HepG2 (cell line): ENCODE results near the gene CCT7. TPM values are rescaled to one million over a fixed set of nuclear protein-coding genes. Genes with fewer than 3 reads are reported as not detected.

ENCODE experiments used
- BRCA1 ChIP-seq: sonication (generic); formaldehyde crosslinking; IDR thresholded peaks from 2 replicates; pipeline ENCODE4 v1.4.0; 2020; ENCODE audit warnings: missing genetic modification reagents
- KDM3A ChIP-seq: IDR thresholded peaks from 2 replicates; pipeline ENCODE4 v1.6.1; 2018; ENCODE audit warnings: low read depth, missing compliant biosample characterization
- MYC ChIP-seq: sonication (generic); formaldehyde crosslinking; IDR thresholded peaks from 2 replicates; pipeline ENCODE4 v1.9.0; 2021; ENCODE audit warnings: missing genetic modification reagents, borderline replicate concordance
- SSRP1 ChIP-seq: IDR thresholded peaks from 2 replicates; pipeline ENCODE4 v1.6.1; 2016; ENCODE audit warnings: control low read depth
- WIZ ChIP-seq: sonication (generic); formaldehyde crosslinking; IDR thresholded peaks from 2 replicates; pipeline ENCODE4 v1.5.1; 2020; ENCODE audit warnings: mild to moderate bottlenecking, missing genetic modification reagents
- ZFP36 ChIP-seq: fragments of 150-350 bp; IDR thresholded peaks from 2 replicates; pipeline ENCODE4 v1.6.1; 2018; ENCODE audit warnings: borderline replicate concordance, low read length, low read depth; ENCODE audit not compliant: partially characterized antibody
- ZNF230 ChIP-seq: sonication (generic); formaldehyde crosslinking; IDR thresholded peaks from 2 replicates; pipeline ENCODE4 v1.4.0; 2020; ENCODE audit warnings: mild to moderate bottlenecking, missing genetic modification reagents
- polyA plus RNA-seq, 8 experiments: library from polyadenylated mRNA; depleted of rRNA in 3 of 8; stranded (reverse) in 7 of 8; unstranded in 1 of 8; fragments of >200 nt; fragmentation: Illumina TruSeq in 4 of 8; extraction: Trizol in 4 of 8; gene quantifications; 2 replicates each; pipeline versions ENCODE4 v1.2.1 to v1.2.3, GENCODE V29; 2011 to 2016; ENCODE audit warnings: low read depth in 4 of 8, missing spikeins in 1 of 8, mixed read lengths in 1 of 8; ENCODE audit not compliant: insufficient read depth in 1 of 8
- total RNA-seq, 5 experiments: library from RNA; depleted of rRNA; stranded (reverse); fragments of >200 nt; fragmentation: Illumina TruSeq; extraction: Trizol; gene quantifications; 2 replicates each; pipeline ENCODE4 v1.2.3, GENCODE V29; 2016; ENCODE audit warnings: low read depth in 1 of 5
- TF ChIP-seq, protein P1 (sequence below): sonication (generic); formaldehyde crosslinking; IDR thresholded peaks from 2 replicates; pipeline ENCODE4 v1.5.1; 2020; ENCODE audit warnings: mild to moderate bottlenecking, missing genetic modification reagents, moderate library complexity
- TF ChIP-seq, protein P2 (sequence below): sonication (generic); formaldehyde crosslinking; IDR thresholded peaks from 2 replicates; pipeline ENCODE4 v1.8.0; 2023; ENCODE audit warnings: mild to moderate bottlenecking, missing genetic modification reagents
- TF ChIP-seq, protein P3 (sequence below): IDR thresholded peaks from 2 replicates; pipeline ENCODE4 v1.6.1; 2012; ENCODE audit warnings: inconsistent platforms
- TF ChIP-seq, protein P4 (sequence below): sonication (generic); formaldehyde crosslinking; IDR thresholded peaks from 2 replicates; pipeline ENCODE4 v1.8.1; 2023; ENCODE audit warnings: mild to moderate bottlenecking, missing genetic modification reagents
- TF ChIP-seq, protein P5 (sequence below), 2 experiments: fragments of 450-650 bp in 1 of 2; sonication (generic) in 1 of 2; formaldehyde crosslinking in 1 of 2; IDR thresholded peaks; 2 replicates each; pipeline versions ENCODE4 v1.6.1 to v1.8.0; 2016 to 2022; ENCODE audit warnings: antibody characterized with exemption in 1 of 2, mild to moderate bottlenecking in 1 of 2, missing genetic modification reagents in 1 of 2

CCT7 gene
- total and polyA plus RNA-seq, 2 of the 13 experiments (the other 11 are each of a cell fraction or from before 2014, with no cell fraction given) = 347 to 517 TPM

DNA sequence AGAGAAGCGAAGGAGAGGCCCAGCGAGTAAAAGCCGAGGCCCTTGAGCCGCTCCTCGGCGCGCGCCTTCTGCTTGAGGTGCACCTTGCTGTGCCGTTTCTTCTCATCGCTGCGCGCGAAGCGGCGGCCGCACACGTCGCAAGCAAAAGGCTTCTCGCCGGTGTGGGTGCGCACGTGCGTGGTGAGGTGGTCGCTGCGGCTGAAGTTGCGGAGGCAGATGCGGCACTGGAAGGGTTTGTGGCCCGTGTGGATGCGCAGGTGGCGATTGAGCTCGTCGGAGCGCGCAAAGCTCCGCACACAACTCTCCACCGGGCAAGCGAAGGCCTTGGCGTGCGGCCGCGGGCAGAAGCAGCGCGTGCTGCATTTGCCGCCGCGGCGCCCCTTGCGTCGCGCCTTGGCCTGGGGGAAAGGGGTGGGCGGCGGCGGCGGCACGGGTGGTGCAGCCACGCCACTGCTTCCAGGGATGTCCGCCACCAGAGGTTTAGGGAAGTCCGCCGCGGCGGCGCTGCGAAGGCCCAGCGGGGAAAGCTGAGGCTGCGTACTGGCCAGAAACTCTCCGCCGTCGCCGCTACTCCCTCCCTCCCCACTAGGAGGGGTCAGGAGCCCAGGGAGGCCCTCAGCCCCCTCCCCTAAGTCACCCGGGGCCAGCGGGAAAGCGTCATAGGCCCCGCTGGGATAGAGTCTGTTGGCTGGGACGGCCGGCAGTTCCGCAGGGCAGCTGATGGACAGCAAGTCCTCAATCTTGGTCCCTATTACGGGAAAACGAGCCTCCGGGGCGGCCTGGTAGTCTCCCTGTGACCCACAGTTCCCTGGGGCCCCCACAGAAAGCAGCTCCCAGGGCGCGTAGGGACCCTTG, 57.6 kb downstream of the CCT7 start (continued):
- TF ChIP-seq KDM3A (CRISPR knock-in tag) (0 out of 2 replicates have a peak, but pooled peaks have one; percentile 14), MYC (CRISPR knock-in tag) (0 out of 2 replicates have a peak, but pooled peaks have one; percentile 24), ZFP36 (no peak), BRCA1 (peak; percentile 14; the same call in 1 of the 2 replicates), WIZ (0 out of 2 replicates have a peak, but pooled peaks have one; percentile 18), SSRP1 (no peak), ZNF230 (no peak)
- TF ChIP-seq, protein P1, sequence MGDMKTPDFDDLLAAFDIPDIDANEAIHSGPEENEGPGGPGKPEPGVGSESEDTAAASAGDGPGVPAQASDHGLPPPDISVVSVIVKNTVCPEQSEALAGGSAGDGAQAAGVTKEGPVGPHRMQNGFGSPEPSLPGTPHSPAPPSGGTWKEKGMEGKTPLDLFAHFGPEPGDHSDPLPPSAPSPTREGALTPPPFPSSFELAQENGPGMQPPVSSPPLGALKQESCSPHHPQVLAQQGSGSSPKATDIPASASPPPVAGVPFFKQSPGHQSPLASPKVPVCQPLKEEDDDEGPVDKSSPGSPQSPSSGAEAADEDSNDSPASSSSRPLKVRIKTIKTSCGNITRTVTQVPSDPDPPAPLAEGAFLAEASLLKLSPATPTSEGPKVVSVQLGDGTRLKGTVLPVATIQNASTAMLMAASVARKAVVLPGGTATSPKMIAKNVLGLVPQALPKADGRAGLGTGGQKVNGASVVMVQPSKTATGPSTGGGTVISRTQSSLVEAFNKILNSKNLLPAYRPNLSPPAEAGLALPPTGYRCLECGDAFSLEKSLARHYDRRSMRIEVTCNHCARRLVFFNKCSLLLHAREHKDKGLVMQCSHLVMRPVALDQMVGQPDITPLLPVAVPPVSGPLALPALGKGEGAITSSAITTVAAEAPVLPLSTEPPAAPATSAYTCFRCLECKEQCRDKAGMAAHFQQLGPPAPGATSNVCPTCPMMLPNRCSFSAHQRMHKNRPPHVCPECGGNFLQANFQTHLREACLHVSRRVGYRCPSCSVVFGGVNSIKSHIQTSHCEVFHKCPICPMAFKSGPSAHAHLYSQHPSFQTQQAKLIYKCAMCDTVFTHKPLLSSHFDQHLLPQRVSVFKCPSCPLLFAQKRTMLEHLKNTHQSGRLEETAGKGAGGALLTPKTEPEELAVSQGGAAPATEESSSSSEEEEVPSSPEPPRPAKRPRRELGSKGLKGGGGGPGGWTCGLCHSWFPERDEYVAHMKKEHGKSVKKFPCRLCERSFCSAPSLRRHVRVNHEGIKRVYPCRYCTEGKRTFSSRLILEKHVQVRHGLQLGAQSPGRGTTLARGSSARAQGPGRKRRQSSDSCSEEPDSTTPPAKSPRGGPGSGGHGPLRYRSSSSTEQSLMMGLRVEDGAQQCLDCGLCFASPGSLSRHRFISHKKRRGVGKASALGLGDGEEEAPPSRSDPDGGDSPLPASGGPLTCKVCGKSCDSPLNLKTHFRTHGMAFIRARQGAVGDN (CRISPR knock-in tag) = peak; percentile 35
- TF ChIP-seq, protein P2, sequence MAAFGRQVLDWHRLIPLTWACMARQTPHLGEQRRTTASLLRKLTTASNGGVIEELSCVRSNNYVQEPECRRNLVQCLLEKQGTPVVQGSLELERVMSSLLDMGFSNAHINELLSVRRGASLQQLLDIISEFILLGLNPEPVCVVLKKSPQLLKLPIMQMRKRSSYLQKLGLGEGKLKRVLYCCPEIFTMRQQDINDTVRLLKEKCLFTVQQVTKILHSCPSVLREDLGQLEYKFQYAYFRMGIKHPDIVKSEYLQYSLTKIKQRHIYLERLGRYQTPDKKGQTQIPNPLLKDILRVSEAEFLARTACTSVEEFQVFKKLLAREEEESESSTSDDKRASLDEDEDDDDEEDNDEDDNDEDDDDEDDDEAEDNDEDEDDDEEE (CRISPR knock-in tag) = no peak
- TF ChIP-seq, protein P3, sequence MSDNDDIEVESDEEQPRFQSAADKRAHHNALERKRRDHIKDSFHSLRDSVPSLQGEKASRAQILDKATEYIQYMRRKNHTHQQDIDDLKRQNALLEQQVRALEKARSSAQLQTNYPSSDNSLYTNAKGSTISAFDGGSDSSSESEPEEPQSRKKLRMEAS = 0 out of 2 replicates have a peak, but pooled peaks have one; percentile 24
- TF ChIP-seq, protein P4, sequence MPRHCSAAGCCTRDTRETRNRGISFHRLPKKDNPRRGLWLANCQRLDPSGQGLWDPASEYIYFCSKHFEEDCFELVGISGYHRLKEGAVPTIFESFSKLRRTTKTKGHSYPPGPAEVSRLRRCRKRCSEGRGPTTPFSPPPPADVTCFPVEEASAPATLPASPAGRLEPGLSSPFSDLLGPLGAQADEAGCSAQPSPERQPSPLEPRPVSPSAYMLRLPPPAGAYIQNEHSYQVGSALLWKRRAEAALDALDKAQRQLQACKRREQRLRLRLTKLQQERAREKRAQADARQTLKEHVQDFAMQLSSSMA = no peak
- TF ChIP-seq, protein P5, sequence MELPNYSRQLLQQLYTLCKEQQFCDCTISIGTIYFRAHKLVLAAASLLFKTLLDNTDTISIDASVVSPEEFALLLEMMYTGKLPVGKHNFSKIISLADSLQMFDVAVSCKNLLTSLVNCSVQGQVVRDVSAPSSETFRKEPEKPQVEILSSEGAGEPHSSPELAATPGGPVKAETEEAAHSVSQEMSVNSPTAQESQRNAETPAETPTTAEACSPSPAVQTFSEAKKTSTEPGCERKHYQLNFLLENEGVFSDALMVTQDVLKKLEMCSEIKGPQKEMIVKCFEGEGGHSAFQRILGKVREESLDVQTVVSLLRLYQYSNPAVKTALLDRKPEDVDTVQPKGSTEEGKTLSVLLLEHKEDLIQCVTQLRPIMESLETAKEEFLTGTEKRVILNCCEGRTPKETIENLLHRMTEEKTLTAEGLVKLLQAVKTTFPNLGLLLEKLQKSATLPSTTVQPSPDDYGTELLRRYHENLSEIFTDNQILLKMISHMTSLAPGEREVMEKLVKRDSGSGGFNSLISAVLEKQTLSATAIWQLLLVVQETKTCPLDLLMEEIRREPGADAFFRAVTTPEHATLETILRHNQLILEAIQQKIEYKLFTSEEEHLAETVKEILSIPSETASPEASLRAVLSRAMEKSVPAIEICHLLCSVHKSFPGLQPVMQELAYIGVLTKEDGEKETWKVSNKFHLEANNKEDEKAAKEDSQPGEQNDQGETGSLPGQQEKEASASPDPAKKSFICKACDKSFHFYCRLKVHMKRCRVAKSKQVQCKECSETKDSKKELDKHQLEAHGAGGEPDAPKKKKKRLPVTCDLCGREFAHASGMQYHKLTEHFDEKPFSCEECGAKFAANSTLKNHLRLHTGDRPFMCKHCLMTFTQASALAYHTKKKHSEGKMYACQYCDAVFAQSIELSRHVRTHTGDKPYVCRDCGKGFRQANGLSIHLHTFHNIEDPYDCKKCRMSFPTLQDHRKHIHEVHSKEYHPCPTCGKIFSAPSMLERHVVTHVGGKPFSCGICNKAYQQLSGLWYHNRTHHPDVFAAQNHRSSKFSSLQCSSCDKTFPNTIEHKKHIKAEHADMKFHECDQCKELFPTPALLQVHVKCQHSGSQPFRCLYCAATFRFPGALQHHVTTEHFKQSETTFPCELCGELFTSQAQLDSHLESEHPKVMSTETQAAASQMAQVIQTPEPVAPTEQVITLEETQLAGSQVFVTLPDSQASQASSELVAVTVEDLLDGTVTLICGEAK (IDR thresholded peaks at IDR 0.05) = no peak
- TF ChIP-seq, protein P5 (CRISPR knock-in tag; IDR thresholded peaks at IDR 0.05) = no peak
